Stimulated activated memory B cell treated with anti-CD40 and anti-IgM and Interleukin-4, amounts not matched to agents 10 μg/mL and 1 μg/mL and 100 μg/mL, for 72 hours (primary cell): ENCODE data around the gene MRC2.
"Not testable (repeated sequence)": the region's sequence is repeated elsewhere in the genome, so short reads cannot be mapped to it uniquely, and the experiment has no call there.

Experiments
- ATAC-seq: fragments of 150-1000 bp; cut with Tn5 transposase; 2 replicates; pipeline ENCODE4 v1.10.0; 2021
- H3K27ac Mint-ChIP-seq: one replicate; pipeline ENCODE4 v1.8.0; 2022; ENCODE audit warnings: mild to moderate bottlenecking, mixed read lengths
- H3K27me3 Mint-ChIP-seq: one replicate; pipeline ENCODE4 v1.8.0; 2022; ENCODE audit warnings: mixed read lengths
- H3K36me3 Mint-ChIP-seq: one replicate; pipeline ENCODE4 v1.8.0; 2022; ENCODE audit warnings: mixed read lengths
- H3K4me1 Mint-ChIP-seq: one replicate; pipeline ENCODE4 v1.8.0; 2022; ENCODE audit warnings: mixed read lengths
- H3K4me3 Mint-ChIP-seq: one replicate; pipeline ENCODE4 v1.8.0; 2022; ENCODE audit warnings: mild to moderate bottlenecking, moderate library complexity, mixed read lengths
- H3K9me3 Mint-ChIP-seq: one replicate; pipeline ENCODE4 v1.8.0; 2022; ENCODE audit warnings: mixed read lengths

MRC2 gene

DNA sequence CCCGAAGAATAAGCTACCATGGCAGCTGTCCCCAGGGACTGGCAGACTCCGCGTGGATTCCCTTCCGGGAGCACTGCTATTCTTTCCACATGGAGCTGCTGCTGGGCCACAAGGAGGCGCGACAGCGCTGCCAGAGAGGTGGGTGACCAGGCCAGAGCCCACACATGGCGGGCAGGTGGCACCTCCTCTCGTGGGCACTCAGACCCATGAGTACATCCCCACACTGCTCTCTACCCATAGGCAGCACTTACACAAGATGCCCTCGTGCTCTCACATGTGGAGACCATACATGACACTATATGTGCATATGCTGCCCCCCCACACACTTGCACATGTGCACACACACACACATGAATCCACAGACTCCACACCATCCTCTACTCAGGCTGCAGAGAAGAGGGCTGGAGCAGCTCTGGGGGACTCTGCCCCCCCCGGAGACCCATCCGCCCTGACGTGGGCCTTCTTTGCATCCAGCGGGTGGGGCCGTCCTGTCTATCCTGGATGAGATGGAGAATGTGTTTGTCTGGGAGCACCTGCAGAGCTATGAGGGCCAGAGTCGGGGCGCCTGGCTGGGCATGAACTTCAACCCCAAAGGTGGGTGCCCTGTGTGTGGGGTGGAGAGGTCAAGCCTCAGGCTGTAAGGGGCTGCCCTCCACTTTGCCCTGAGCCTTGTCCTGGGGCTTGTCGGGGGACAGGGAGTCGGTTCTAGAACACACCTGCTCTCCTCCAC, 62.9 kb downstream of the MRC2 start:
- Mint-ChIP-seq H3K27ac (no peak overlapping the region), H3K36me3 (no peaks in the 10 kb centered on the region), H3K27me3 (peaks cover 22% of the 10 kb centered on the region), H3K4me1 (no peaks in the 10 kb centered on the region), H3K4me3 (no peak overlapping the region), H3K9me3 (no peaks in the 10 kb centered on the region)
- no peak for ATAC-seq

- H3K4me3 Mint-ChIP-seq, H3K9me3 Mint-ChIP-seq, H3K27ac Mint-ChIP-seq, ATAC-seq, H3K36me3 Mint-ChIP-seq, H3K4me1 Mint-ChIP-seq: not testable (repeated sequence)
- peaks cover 34% of the 10 kb centered on the region for H3K27me3 Mint-ChIP-seq
Observed at GRCh38 chr17:62691589-62691915, 64.1 kb downstream of the MRC2 start.

DNA sequence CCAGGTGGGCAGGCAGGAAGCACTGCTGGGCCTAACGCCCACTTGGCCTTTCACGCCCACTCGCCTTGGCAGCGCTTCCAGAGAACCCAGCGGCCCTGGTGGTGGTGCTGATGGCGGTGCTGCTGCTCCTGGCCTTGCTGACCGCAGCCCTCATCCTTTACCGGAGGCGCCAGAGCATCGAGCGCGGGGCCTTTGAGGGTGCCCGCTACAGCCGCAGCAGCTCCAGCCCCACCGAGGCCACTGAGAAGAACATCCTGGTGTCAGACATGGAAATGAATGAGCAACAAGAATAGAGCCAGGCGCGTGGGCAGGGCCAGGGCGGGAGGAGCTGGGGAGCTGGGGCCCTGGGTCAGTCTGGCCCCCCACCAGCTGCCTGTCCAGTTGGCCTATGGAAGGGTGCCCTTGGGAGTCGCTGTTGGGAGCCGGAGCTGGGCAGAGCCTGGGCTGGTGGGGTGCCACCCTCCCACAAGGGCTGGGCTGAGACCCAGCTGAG, 64.7 kb downstream of the MRC2 start:
- H3K27me3 Mint-ChIP-seq: peaks cover 40% of the 10 kb centered on the region
- H3K4me3 Mint-ChIP-seq: no peak overlapping the region
- no peaks in the 10 kb centered on the region for H3K36me3 Mint-ChIP-seq
- ATAC-seq: no peak
- no peaks in the 10 kb centered on the region for H3K4me1 Mint-ChIP-seq
- H3K9me3 Mint-ChIP-seq: no peaks in the 10 kb centered on the region
- H3K27ac Mint-ChIP-seq: no peak overlapping the region

- Mint-ChIP-seq H3K27me3 (peaks cover 40% of the 10 kb centered on the region), H3K9me3 (no peaks in the 10 kb centered on the region), H3K4me3 (no peak overlapping the region), H3K36me3 (no peaks in the 10 kb centered on the region), H3K27ac (no peak overlapping the region), H3K4me1 (no peaks in the 10 kb centered on the region)
- peak; percentile 37 for ATAC-seq
Observed at GRCh38 chr17:62692721-62693431, 65.4 kb downstream of the MRC2 start.

- ATAC-seq: no peak
- Mint-ChIP-seq H3K4me1 (no peaks in the 10 kb centered on the region), H3K27ac (no peak overlapping the region), H3K27me3 (peaks cover 40% of the 10 kb centered on the region), H3K9me3 (no peaks in the 10 kb centered on the region), H3K4me3 (no peak overlapping the region), H3K36me3 (no peaks in the 10 kb centered on the region)
Observed at GRCh38 chr17:62693616-62694409, 66.3 kb downstream of the MRC2 start.

DNA sequence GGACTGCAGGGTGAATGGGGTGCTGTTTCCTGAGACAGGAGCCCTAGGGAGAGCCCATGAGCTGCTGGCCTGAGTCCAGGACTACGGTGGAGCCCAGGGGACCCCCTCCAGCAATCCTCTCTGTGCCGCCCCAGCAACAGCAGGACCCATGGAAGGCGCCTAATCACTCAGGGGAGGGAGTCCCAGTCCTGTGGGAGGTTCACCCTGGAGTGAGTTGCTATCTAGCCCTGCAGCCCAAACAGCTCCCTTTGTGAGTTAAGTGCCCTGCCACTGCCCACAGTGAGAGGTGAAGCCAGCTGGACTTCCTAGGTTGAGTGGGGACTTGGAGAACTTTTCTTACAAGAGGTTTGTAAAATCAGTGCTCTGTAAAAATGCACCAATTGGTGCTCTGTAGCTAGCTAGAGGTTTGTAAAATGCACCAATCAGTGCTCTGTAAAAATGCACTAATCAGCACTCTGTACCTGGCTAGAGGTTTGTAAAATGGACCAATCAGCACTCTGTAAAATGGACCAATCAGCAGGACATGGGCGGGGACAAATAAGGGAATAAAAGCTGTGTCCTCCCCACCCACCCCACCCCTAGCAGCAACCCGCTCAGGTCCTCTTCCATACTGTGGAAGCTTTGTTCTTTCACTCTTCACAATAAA, 67.7 kb downstream of the MRC2 start:
- not testable (repeated sequence) for ATAC-seq, H3K9me3 Mint-ChIP-seq, H3K27ac Mint-ChIP-seq, H3K4me1 Mint-ChIP-seq, H3K4me3 Mint-ChIP-seq, H3K36me3 Mint-ChIP-seq
- H3K27me3 Mint-ChIP-seq: peaks cover 49% of the 10 kb centered on the region

DNA sequence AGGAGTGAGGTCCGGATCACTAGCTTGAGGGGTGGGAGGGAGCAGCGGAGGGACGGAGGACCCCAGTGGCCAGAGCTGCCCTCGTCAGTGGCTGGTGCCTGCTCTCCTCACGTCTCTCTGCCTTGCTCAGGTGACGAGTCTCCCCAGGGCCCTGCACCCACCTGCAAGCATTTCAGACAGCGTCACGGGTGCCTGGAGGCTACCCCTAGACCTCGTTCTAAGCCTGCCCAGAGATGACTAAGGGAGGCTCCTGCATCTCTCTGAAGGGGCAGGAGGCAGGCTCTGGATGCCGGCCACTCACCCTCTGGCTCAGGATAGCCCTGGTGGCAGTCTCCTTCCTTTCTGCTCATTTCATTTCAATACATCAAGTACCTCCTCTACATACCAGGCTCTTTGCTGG, 68.8 kb downstream of the MRC2 start:
- no peaks in the 10 kb centered on the region for H3K9me3 Mint-ChIP-seq
- H3K36me3 Mint-ChIP-seq: no peaks in the 10 kb centered on the region
- H3K27me3 Mint-ChIP-seq: peaks cover 57% of the 10 kb centered on the region
- no peak overlapping the region for H3K4me3 Mint-ChIP-seq
- H3K4me1 Mint-ChIP-seq: no peaks in the 10 kb centered on the region
- no peak overlapping the region for H3K27ac Mint-ChIP-seq
- no peak for ATAC-seq

DNA sequence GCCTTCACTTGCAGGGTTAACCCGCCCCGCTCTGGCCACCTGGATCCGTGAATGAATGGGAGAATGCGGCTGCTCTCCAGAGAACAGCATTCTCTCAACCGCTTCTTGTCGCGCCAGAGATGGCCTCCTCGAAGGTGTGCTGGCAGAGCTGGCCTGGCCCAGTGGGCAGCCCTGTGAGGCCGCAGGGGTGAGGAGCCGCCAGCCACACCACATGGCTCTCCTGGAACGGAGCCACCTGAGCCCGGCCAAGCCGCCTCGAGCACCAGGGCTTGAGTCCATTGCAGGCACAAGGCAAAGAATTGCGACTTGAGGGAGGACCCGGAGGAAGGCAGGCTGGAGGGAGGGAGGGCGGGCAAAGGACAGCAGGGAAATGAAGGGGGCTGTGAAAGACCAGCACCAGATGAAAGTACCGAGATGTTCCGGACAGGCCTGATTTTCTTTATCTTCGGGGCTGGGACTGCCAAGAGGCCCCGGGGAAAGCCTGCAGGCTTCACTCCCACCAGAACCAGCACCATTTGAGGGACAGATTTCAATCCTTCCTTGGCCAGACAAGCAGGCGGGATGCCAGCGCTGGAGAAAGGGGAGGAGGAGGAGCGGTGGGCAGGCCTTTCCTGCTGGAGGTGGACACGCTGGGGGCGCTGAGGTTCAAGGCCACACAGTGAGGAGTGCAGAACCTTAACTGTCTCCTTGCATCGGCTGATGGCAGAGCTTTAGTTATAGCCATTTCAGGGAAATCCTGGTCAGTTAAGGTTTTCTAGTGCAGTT, 69.4 kb downstream of the MRC2 start:
- H3K9me3 Mint-ChIP-seq: no peaks in the 10 kb centered on the region
- ATAC-seq: no peak
- no peak overlapping the region for H3K27ac Mint-ChIP-seq
- no peaks in the 10 kb centered on the region for H3K36me3 Mint-ChIP-seq
- H3K4me1 Mint-ChIP-seq: no peaks in the 10 kb centered on the region
- no peak overlapping the region for H3K4me3 Mint-ChIP-seq
- H3K27me3 Mint-ChIP-seq: peaks cover 58% of the 10 kb centered on the region

DNA sequence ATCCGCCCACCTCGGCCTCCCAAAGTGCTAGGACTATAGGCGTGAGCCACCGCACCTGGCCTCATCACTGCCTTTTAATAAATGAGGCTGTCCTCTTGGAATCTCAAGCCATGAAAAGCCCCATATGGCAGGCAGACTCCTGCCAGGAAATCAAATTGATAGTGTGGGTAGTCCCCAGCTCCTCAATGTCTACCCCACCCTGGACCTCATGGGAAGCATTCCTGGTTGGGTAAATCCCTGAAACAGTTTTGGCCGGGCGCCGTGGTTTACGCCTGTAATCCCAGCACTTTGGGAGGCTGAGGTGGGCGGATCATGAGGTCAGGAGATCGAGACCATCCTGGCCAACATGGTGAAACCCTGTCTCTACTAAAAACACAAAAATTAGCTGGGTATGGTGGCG, 71.0 kb downstream of the MRC2 start:
- H3K27me3 Mint-ChIP-seq: peaks cover 71% of the 10 kb centered on the region
- not testable (repeated sequence) for H3K36me3 Mint-ChIP-seq, ATAC-seq, H3K4me3 Mint-ChIP-seq, H3K27ac Mint-ChIP-seq, H3K4me1 Mint-ChIP-seq, H3K9me3 Mint-ChIP-seq

DNA sequence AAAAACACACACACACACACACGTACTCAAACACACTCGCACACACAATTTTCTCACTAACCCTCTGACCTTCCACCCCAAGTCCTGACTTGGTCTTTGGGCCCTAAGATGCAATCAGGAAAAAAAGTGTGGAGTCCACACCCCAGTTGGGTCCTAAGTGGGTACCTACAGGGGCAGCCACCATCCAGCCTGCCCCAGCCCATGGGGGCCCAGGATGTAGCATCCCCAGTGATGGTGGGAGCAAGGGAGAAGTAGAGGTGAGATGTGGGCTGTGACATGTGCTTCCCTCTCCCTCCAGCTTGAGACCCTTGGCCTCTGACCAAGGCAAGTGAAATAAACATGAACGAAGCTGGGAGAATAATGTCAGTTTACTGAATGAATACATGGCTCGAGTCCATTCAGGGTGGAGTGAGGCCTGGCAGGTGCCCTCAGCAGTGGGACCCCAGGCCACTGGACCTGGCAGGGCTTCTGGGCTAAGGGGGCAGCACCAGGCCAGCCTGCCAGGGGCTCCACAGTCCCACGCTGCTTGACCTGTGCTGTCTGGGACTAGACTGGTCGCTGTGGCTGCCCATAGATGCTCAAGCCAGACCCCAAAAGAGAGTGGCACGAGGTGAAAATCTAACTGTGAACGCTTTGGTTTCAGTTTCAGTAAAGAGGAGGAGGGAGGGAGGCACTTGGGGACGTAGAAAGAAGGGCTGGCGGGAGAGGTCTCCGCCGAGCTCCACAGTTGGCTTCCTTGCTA, 73.7 kb downstream of the MRC2 start:
- ATAC-seq: no peak
- no peak overlapping the region for H3K27ac Mint-ChIP-seq
- H3K36me3 Mint-ChIP-seq: no peaks in the 10 kb centered on the region
- no peak overlapping the region for H3K4me3 Mint-ChIP-seq
- H3K27me3 Mint-ChIP-seq: peaks cover 51% of the 10 kb centered on the region
- H3K4me1 Mint-ChIP-seq: peaks cover 9% of the 10 kb centered on the region
- H3K9me3 Mint-ChIP-seq: no peaks in the 10 kb centered on the region

DNA sequence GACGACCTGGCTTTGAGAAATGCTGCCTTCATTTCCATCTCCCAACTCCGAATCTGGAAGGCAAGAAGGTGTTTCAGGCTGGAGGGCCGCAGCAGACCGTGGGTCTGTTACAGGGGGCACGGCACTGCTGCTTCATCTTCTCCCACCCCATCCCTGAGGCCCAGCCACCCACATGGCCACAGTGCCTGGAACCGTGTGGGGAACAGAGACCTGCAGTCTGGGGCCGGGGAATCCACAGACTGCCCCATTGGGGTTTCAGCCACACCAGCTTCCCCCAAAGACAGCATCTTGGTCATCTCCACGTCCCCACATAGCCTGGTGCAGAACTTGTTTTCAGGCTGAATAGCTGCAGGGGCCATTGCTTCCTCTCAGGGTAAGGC, 74.2 kb downstream of the MRC2 start:
- peaks cover 46% of the 10 kb centered on the region for H3K27me3 Mint-ChIP-seq
- ATAC-seq: no peak
- H3K4me1 Mint-ChIP-seq: peaks cover 9% of the 10 kb centered on the region
- H3K9me3 Mint-ChIP-seq: no peaks in the 10 kb centered on the region
- H3K4me3 Mint-ChIP-seq: no peak overlapping the region
- H3K27ac Mint-ChIP-seq: no peak overlapping the region
- no peaks in the 10 kb centered on the region for H3K36me3 Mint-ChIP-seq

DNA sequence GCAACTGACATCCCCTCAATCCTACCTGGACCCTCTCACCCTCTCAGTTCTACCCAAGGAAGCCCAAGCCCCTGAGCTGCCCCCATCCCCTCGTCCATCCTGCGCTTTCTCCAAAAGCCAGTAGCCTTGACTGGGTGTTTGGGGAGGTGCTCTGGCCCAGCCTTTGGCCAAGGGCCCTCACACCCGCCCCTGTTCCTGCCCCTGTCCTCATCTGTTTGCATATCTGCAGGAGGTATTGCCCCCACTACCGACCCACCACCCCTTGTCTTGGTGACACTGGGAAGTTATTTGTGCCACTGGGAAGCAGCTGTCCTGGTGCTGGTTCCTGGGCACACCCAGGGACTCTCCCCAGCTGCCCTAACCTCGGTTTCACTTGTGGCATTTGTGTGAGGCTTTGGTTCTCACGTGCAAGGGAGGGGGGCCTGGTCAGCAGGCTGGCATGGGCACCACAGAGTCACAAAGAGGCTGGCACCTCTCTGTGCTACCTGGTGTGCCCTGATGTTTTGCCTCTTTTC, 75.3 kb downstream of the MRC2 start:
- no peak for ATAC-seq
- H3K27ac Mint-ChIP-seq: no peak overlapping the region
- H3K9me3 Mint-ChIP-seq: no peaks in the 10 kb centered on the region
- peaks cover 9% of the 10 kb centered on the region for H3K4me1 Mint-ChIP-seq
- H3K27me3 Mint-ChIP-seq: peaks cover 41% of the 10 kb centered on the region
- peak overlapping the region; percentile 75 for H3K4me3 Mint-ChIP-seq
- H3K36me3 Mint-ChIP-seq: no peaks in the 10 kb centered on the region

DNA sequence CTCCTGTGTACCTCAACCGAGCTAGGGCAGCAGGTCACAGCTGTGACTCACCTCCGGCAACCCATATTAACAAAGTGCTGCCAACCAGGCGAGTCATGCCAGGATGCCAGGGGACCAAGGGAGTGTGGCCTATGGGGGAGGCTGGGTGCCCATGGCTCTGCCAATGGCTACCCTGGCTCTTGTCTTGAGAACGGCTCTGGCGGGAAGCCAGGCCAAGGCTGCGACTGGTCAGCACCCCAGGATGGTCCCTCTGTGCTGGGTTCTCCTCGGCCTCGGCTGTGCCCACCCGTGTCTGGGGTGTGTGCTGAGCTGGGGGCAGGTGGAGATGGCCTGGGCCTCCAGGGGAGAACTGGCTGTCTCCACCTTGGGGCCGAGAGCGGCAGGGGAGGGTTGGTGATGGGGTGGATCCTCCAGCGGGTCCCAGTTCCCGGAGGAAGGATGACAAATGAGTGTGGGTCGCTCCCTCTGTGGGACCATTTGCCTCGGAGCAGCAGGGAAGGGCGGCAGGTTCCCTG, 75.8 kb downstream of the MRC2 start:
- Mint-ChIP-seq H3K9me3 (no peaks in the 10 kb centered on the region), H3K36me3 (no peaks in the 10 kb centered on the region), H3K27ac (peak overlapping the region; percentile 37), H3K27me3 (peaks cover 41% of the 10 kb centered on the region), H3K4me1 (peaks cover 9% of the 10 kb centered on the region), H3K4me3 (peak overlapping the region; percentile 75)
- no peak for ATAC-seq
